Kidney glomerular epithelial cell (primary cell): ENCODE data around the gene LEKR1.
"Not testable (repeated sequence)": the region's sequence is repeated elsewhere in the genome, so short reads cannot be mapped to it uniquely, and the experiment has no call there.

Experiments used
- DNase-seq: peaks from one replicate; lab custom pipeline; 2025; lab: John Stamatoyannopoulos, UW

The LEKR1 gene

DNA sequence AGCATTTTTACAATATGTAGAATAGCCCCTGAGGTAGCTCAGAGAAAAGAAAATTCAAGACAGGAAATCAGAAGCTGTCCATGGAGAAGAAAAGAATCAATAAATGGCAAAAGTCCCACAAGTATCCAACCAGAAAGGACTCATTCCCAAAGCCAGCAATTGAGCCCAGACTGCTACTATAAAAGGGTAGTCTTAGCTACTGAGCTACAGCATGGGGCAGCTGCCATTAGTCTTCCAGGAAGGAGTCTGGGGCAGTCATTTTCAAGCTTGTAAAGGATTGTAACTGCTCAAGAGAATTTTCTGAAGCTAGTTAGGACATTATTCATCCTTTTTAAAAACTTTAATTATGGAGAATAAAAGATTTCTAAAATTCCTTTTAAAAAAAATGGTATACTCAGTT, 10.5 kb downstream of the LEKR1 start:
- DNase-seq = no peak

GRCh38 chr3:156837115-156837514, 11.0 kb downstream of the LEKR1 start:
- DNase-seq = no peak

DNA sequence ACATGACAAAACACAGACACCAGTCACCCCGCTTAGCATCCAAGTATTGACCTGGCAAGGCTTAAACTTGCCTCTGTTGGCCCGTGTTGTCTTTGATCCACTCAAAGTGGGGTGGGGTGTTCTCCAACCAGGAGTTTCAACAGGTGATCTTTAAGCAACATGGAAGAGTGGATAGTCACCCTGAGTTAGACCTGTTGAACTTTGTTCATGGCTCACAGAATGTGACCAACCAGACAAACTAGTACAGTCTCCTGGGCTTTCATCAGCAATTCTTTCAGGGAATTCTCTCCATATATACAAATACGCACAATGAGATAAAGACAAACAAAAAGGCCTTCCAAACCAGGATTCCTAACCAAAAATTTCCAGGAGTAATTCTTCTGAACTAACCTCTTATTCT, 11.9 kb downstream of the LEKR1 start:
- DNase-seq = no peak

- no peak for DNase-seq
Measured at GRCh38 chr3:156840826-156841689, 14.9 kb downstream of the LEKR1 start.

- DNase-seq = no peak
Measured at GRCh38 chr3:156843071-156843808, 17.1 kb downstream of the LEKR1 start.

DNA sequence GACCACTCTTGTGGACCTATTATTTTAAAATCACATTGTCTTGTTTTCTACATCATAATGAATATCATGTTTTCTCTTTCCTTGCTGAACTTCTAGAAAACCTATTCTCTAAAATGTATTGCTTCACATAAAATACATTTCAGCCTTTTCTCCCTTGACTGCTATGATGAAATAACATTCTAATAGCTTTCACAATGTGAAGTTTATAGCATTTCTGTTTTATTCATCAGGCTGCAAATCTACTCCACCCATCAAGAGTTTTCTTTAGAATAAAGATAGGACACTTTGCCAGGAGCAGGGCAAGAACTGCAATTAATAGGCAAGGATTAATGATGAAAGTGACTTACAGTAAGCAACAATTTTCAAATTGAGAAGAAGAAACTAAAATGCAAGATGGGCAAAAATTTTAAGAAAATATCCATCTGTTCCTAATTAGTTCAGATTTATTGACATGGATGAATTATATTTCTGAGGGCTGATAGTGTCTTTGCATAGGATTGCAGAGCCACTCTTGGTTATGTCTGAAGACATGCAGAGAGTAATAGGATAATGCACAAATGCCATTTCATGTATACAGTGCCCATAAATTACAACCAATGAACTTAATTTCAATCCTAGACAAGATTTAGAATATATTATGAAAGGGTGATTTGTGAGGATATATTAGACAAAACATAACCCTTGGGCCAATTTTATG, 21.7 kb downstream of the LEKR1 start:
- no peak for DNase-seq

GRCh38 chr3:156859578-156859977, 33.4 kb downstream of the LEKR1 start:
- no peak for DNase-seq

DNA sequence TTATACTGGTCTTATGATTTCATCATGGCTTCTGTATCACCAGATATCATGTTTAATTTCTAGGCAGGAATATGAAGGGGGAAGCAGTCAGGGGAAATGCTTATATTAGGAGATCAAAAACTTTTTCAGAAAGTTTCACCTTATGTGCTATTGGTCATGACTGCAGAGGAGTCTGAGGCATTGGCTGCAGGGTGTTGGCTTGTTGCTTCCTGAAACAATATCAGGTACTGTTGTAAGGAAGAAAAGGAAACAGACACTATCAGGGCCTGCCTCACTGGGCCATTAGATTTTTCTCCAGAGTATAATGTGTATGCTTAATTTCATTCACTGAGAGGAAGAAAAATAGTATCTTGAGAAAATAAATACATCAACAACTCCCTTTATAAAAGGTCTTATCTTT, 34.7 kb downstream of the LEKR1 start:
- no peak for DNase-seq

DNA sequence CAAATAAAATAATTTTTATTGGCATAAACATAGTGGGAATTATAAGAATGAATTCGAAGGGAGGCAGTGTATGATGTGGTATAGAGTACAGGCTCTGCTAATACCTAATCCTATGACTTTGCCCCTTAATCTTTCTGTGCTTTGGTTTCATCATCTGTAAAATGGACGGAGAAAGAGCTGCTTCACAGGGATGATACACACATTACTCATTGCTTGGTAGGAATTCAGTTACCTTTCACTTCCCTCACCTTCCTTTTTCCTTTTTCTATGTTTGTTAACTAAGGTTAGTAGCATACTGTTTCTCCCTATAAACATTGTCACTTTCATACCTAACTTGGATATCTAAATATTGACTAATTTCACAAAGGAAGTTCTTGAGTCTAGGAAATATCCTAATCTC, 36.2 kb downstream of the LEKR1 start:
- DNase-seq = no peak

DNA sequence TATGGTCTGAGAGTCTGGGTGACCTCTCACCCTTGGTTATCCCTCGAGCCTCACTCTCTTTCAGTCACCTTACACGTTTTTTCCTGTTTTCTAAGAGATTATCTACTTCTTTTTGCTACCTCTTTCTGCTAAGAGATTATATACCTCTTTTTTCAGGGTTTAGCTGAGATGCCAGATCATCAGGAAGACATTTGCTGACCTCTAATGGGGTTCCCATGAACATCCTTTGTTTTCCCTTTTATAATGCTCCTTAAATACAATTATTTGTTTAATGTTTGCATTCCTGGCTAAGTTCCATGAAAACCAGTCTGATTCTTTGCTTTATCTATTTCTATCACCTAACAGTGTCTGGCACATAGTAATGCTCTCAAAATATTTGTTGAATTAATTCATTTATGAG, 39.6 kb downstream of the LEKR1 start:
- no peak for DNase-seq

DNA sequence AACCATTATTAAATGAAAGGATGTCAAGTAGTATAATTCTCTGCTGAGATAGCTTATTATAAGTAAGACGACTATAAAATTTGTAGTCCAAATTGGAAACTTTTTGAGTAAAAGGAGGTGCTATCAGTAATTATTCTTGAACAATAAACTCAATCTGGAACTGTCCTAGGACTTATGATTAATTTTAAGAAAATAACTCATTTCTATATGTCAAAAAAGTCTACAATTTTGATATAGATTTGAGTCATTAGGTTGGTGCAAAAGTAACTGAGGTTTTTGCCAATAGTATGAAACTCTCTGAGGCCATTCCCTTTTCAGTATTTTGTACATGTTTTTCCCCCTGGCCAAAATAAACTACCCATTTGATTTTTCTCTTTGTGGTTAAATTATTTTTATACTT, 41.0 kb downstream of the LEKR1 start:
- DNase-seq = no peak

DNA sequence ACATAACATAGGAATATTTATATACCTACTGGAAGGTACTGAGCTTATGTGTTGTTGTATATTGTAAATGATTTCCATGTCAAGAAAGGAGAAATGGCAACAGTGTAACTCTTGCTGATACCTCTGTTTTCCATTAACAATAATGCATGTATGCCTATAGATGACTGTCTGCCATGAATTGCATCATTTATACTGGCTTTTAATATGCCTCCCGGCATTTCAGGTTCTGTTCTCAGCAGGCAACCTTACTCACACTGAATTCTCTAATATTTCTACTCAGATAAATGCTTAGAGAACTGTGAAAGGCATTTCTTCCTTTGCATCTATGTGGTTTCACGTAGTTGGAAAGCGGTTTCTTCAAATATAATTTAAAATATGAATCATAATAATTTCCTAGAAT, 41.8 kb downstream of the LEKR1 start:
- DNase-seq = no peak

- DNase-seq = no peak
Measured at GRCh38 chr3:156873906-156874305, 47.8 kb downstream of the LEKR1 start.

DNA sequence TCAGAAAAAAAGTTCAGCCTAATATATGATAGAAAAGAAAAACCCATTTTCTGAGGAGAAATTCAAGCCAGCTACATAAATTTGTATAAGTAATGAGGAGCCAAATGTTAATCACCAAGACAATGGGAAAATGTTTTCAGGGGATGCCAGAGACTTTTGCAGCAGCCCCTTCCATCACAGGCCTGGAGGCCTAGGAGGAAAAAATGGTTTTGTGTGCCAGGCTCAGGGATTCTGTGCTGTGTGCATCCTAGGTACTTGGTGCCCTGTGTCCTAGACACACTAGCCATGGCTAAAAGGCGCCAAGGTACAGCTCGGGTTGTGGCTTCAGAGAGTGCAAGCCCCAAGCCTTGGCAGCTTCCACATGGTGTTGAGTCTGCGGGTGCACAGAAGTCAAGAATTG, 53.3 kb downstream of the LEKR1 start:
- DNase-seq = not testable (repeated sequence)

DNA sequence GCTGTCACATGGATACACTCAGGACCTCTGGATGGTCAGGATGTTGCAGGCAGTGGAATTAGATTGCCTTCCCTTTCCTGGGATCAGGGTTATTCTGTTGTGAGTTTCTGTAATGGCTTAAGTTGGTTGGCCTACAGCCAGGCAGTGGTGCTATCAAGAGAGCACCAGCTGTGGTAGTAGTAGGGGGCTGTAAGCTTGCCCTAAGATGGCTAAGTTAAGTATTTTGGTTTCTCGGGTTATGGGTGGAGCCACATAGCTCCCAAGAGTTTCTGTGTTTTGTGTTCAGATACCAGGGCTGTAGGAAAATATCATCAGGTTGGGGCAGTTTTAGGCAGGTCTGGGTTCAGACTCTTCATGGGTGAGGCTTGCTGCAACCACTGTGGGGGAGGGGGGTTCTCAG, 59.6 kb downstream of the LEKR1 start:
- no peak for DNase-seq

DNA sequence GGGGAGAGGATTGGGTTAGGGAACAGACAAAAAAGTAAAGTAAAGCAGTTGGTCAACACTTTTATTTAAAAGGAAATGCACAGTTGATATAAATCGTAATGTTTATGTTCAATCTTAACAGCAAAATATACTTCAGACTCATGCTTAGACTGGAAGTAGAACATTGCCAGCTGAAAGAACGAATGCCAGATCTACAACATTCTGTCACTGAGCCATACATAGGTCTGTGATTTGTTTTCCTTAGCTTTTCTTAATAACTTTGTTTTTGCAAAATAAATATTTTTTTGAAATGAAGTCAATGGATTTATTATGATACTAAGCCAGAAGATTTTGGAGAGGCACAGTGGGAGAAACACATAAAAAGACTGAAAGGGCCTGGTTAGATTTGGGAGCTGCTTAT, 62.0 kb downstream of the LEKR1 start:
- no peak for DNase-seq

DNA sequence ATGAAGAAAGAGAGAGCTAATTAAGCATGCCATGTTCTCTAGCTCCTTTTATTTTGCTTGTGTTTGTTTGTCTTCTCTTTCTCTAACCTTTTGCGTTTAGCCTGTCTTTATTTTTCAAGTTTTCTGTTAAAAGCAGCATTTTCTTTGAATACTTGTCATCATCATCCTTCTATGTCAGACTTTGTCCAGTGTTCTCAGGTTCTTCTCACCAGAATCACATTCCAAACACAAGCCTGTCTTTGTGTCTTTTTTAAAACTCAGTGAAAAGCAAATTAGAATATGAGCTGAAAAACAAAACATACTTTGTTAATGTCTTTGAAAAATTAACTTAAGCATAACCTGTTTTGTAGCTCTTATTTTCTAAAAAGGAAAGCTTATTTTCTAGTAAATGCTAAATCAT, 62.4 kb downstream of the LEKR1 start:
- DNase-seq = no peak

DNA sequence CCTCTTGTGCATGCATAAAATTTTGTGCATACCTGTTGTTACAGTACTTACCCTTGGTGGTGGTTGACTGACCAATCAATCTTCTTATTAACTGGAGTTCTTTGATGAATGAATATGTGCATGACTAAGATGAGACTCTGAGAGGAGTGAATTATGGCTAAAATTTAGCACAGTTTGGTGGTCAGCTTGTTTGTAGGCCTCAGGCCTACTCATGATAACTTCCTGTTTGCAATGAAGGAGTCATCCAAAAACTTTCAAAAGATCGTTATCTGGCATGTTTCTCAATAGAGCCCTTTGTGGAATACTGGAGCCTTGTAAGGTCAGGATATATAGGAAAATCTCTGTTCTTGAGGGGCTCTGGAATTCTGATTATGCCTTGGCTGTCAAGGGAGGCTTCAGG, 66.5 kb downstream of the LEKR1 start:
- DNase-seq = no peak

GRCh38 chr3:156895374-156895773, 69.2 kb downstream of the LEKR1 start:
- not testable (repeated sequence) for DNase-seq

DNA sequence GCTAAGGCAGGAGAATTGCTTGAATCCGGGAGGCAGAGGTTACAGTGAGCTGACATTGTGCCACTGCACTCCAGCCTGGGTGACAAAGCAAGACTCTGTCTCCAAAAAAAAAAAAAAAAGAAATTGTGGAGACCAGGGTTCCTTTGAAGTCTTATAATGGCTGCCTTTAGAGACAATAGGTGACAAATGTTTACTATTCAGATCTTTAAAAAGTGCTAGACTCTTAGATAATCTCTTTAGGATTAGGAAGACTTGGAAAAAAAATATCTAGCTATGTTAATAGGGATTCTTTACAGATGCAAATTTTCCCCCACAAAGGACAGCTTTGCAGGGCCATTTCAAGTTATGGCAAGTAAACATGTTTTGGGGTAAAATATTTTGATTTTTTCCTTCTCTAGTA, 71.7 kb downstream of the LEKR1 start:
- not testable (repeated sequence) for DNase-seq

DNA sequence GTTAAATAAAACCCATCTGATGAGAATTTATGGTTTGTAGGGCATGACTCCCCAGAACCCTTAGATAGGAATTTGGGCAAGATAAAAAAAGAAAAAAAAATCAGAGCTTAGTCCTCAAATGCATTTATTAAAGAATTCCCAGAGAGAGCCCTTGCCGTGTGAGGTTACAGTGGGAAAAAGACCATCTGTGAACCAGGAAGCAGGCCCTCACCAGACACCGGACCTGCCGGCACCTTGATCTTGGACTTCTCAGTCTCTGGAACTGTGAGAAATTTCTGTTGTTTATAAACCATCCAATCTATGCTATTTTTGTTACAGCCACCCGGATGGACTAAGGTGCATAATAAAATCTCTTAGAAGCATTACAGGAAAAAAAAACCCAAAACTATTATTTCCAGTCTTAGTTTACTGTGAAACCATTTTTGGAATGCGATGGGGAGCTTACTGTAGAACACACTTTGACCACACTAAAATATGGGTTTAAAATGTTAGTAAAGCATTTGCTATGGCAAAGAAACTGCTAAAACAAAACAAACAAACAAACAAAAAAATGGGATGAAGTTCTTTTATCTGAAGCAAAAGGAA, 72.2 kb downstream of the LEKR1 start:
- no peak for DNase-seq

DNA sequence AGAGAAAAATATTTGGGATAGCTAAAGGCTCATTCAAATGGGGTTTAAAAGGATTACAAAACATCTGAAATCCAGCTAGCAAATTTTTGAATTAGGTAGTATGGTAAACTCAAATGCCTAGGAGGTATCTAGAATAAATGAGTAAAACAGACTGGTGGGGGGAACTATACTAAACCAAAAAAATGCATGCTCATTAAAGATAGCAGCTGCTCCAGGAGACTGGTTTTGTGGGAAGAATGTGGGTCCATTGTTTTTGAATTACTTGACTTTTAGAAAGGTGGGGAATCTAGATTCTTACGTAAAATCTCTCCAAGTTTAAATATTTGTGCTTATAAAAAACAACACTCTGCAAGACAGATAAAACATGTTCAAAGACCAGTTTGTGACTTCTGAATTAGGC, 73.8 kb downstream of the LEKR1 start:
- no peak for DNase-seq

- no peak for DNase-seq
Measured at GRCh38 chr3:156902916-156903315, 76.8 kb downstream of the LEKR1 start.
